RWPE1 (cell line): ENCODE results near the gene EDIL3.

Source experiments
- CTCF ChIA-PET: fragments of 350-600 bp; sonication (Branson Sonifier 250); formaldehyde crosslinking; extraction: SDS; loops from one replicate; lab custom pipeline; 2021; lab: Yijun Ruan, JAX
- POLR2A ChIA-PET: fragments of 400-600 bp; formaldehyde crosslinking; extraction: SDS; loops from one replicate; lab custom pipeline; 2020; ENCODE audit warnings: antibody characterized with exemption; ENCODE audit not compliant: low non-redundant PET; lab: Yijun Ruan, JAX
- DNase-seq: peaks from one replicate; pipeline ENCODE4 v3.0.0; 2012; ENCODE audit warnings: low spot score
- H3K27ac ChIP-seq: fragments of 450-650 bp; 2 replicates; pipeline ENCODE4 v1.5.1; 2017
- CTCF ChIP-seq: fragments of 450-650 bp; conservative IDR thresholded peaks from 2 replicates; pipeline ENCODE4 v1.5.1; 2017; ENCODE audit warnings: low read depth, mild to moderate bottlenecking

Gene EDIL3

DNA sequence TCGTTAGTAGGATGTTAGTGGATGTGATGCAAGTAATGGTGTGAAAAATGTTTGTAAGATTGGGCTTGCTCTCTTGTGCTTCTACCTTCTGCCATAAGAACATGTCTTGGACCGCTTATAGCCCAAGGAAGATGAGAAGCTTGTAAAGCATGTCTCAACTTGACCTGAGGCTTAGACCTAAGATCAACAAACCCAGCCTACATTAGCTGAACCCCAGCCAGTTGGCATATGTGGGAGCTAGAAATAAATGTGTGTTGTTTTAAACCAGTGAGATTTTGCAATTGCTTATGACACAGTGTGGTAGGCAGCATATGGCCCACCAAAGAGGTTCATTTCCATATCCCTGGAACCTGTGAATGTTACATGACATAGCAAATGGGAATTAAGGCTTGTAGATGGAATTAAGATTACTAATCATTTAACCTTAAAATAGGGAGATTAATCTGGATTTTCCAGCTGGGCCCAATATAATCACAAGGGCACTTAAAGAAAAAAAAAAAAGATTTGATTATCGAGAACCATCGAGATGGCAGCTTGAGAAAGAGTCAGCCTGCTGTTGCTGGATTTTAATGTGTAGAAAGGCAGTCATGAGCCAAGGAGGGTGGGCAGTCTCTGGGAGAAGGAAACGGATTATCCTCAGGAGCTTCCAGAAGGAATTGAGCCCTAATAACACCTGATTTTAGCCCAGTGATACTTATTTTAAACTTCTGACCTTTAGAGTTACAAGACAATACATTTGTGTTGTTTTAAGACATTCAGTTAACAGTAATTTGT, 27.3 kb upstream of the EDIL3 start:
- ChIA-PET POLR2A (no interaction called here), CTCF (no interaction called here)
- no peak for TF ChIP-seq CTCF
- peak; percentile 75 for DNase-seq
- peak overlapping the region; percentile 60 for H3K27ac ChIP-seq

- no peak for TF ChIP-seq CTCF
- ChIA-PET CTCF (interaction anchor here (0.7 to 1.0 kb wide), 2 partner anchors 12 to 811 kb away, joined by 3 read pairs; no protein-coding TSS in a partner anchor), POLR2A (no interaction called here)
- no peak for DNase-seq
- H3K27ac ChIP-seq = no peak overlapping the region
Observed at GRCh38 chr5:84406111-84406510, 21.4 kb upstream of the EDIL3 start.

GRCh38 chr5:84403773-84404172, 19.1 kb upstream of the EDIL3 start:
- no peak overlapping the region for H3K27ac ChIP-seq
- DNase-seq = peak; percentile 76
- POLR2A ChIA-PET = no interaction called here
- no peak for TF ChIP-seq CTCF
- CTCF ChIA-PET = no interaction called here

GRCh38 chr5:84397385-84397784, 12.7 kb upstream of the EDIL3 start:
- CTCF ChIA-PET = interaction anchor here (0.7 kb wide), 1 partner anchor 127 kb away, joined by 3 read pairs; no protein-coding TSS in a partner anchor
- no peak for DNase-seq
- no peak for TF ChIP-seq CTCF
- POLR2A ChIA-PET = no interaction called here
- no peak overlapping the region for H3K27ac ChIP-seq

- ChIA-PET POLR2A (interaction anchor here (0.6 kb wide), 2 partner anchors 58 to 670 kb away, joined by 3 to 4 read pairs; no protein-coding TSS in a partner anchor), CTCF (interaction anchor here (0.9 to 1.3 kb wide), 2 partner anchors 11 to 57 kb away, joined by 3 read pairs; no protein-coding TSS in a partner anchor)
- H3K27ac ChIP-seq = no peak overlapping the region
- TF ChIP-seq CTCF = no peak
- peak; percentile 80 for DNase-seq
Observed at GRCh38 chr5:84393969-84394368, 9.3 kb upstream of the EDIL3 start.

- no peak for TF ChIP-seq CTCF
- POLR2A ChIA-PET = no interaction called here
- CTCF ChIA-PET = no interaction called here
- no peak overlapping the region for H3K27ac ChIP-seq
- no peak for DNase-seq
Observed at GRCh38 chr5:84392836-84393235, 8.2 kb upstream of the EDIL3 start.
